ENCODE measurements around the gene FTO.

DNA sequence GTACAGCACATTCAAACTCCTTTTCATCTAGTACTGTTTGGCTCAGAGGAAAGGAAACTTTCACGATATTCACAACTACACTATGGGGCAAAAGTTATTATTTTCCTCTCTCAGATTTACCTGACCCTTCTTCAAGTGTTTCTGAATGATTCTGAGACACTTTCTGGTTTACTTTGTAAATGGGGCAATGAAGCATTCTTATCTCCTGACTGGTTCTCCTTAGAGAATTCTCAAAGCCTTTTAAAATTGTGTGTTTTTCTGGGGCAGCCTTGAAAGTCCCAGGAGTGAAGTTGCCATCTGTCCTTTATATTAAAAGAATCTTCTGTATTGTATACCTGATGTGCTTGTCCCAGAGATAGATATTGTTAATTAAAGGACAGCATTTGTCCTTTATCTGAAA lies 264.9 kb downstream of the FTO start:
- TF ChIP-seq, protein P1, sequence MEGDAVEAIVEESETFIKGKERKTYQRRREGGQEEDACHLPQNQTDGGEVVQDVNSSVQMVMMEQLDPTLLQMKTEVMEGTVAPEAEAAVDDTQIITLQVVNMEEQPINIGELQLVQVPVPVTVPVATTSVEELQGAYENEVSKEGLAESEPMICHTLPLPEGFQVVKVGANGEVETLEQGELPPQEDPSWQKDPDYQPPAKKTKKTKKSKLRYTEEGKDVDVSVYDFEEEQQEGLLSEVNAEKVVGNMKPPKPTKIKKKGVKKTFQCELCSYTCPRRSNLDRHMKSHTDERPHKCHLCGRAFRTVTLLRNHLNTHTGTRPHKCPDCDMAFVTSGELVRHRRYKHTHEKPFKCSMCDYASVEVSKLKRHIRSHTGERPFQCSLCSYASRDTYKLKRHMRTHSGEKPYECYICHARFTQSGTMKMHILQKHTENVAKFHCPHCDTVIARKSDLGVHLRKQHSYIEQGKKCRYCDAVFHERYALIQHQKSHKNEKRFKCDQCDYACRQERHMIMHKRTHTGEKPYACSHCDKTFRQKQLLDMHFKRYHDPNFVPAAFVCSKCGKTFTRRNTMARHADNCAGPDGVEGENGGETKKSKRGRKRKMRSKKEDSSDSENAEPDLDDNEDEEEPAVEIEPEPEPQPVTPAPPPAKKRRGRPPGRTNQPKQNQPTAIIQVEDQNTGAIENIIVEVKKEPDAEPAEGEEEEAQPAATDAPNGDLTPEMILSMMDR (IDR thresholded peaks at IDR 0.05) = no peak
- no peak for TF ChIP-seq POLR2A (IDR thresholded peaks at IDR 0.05)
- no peak for TF ChIP-seq EP300 (IDR thresholded peaks at IDR 0.05)

Data from tibial nerve (tissue), 4 donors.